HCT116 (cell line): ENCODE results near the gene ATP1B3.

Source experiments
- CEBPB ChIP-seq: IDR thresholded peaks from 2 replicates; pipeline ENCODE4 v1.6.1; 2012; ENCODE audit warnings: low read depth
- CTCF ChIP-seq, 3 experiments: fragments of 200-600 bp in 1 of 3; sonication (generic) in 1 of 3; IDR thresholded peaks in 2 of 3; conservative IDR thresholded peaks in 1 of 3; 2 replicates each; pipeline ENCODE4 v1.5.1; 2012 to 2017; ENCODE audit warnings: low read depth in 2 of 3, low read length in 2 of 3, antibody characterized with exemption in 1 of 3, borderline replicate concordance in 1 of 3, control low read depth in 1 of 3, mild to moderate bottlenecking in 1 of 3, mixed read lengths in 1 of 3, mixed run types in 1 of 3, moderate library complexity in 1 of 3; ENCODE audit not compliant: insufficient read depth in 1 of 3
- EZH2 ChIP-seq: fragments of 200-600 bp; sonication (generic); IDR thresholded peaks from 2 replicates; pipeline ENCODE4 v1.6.1; 2017; ENCODE audit warnings: antibody characterized with exemption, mixed run types
- EZH2phosphoT487 ChIP-seq: fragments of 200-600 bp; IDR thresholded peaks from 2 replicates; pipeline ENCODE4 v1.6.1; 2018; ENCODE audit warnings: antibody characterized with exemption, borderline replicate concordance
- FOSL1 ChIP-seq: IDR thresholded peaks from 2 replicates; pipeline ENCODE4 v1.6.1; 2012; ENCODE audit warnings: low read depth
- POLR2A ChIP-seq: IDR thresholded peaks from 2 replicates; pipeline ENCODE4 v1.7.0; 2011; ENCODE audit warnings: borderline replicate concordance; ENCODE audit not compliant: insufficient read depth, insufficient read length; ENCODE audit errors: extremely low read depth
- POLR2AphosphoS5 ChIP-seq: IDR thresholded peaks from 2 replicates; pipeline ENCODE4 v1.6.1; 2011; ENCODE audit warnings: mild to moderate bottlenecking, low read depth, low read length, moderate library complexity
- SIN3A ChIP-seq: IDR thresholded peaks from 2 replicates; pipeline ENCODE4 v1.6.1; 2012; ENCODE audit warnings: low read depth
- TCF7L2 ChIP-seq: IDR thresholded peaks from 2 replicates; pipeline ENCODE4 v1.7.0; 2011; ENCODE audit warnings: borderline replicate concordance, inconsistent platforms; ENCODE audit not compliant: insufficient read depth, insufficient read length; ENCODE audit errors: extremely low read depth
- YY1 ChIP-seq: IDR thresholded peaks from 2 replicates; pipeline ENCODE4 v1.6.1; 2011; ENCODE audit warnings: low read length, low read depth, moderate library complexity, mild to moderate bottlenecking; ENCODE audit not compliant: insufficient replicate concordance; ENCODE audit errors: extremely low read depth
- ZNF274 ChIP-seq: fragments of 200-500 bp; sonication (Bioruptor generic); IDR thresholded peaks from 2 replicates; pipeline ENCODE4 v1.6.1; 2014; ENCODE audit warnings: mild to moderate bottlenecking, low read depth, low read length, inconsistent platforms
- TF ChIP-seq, protein P1 (sequence below): IDR thresholded peaks from 2 replicates; pipeline ENCODE4 v1.6.1; 2012; ENCODE audit warnings: low read depth
- TF ChIP-seq, protein P2 (sequence below): IDR thresholded peaks from 2 replicates; pipeline ENCODE4 v1.6.1; 2012

DNA sequence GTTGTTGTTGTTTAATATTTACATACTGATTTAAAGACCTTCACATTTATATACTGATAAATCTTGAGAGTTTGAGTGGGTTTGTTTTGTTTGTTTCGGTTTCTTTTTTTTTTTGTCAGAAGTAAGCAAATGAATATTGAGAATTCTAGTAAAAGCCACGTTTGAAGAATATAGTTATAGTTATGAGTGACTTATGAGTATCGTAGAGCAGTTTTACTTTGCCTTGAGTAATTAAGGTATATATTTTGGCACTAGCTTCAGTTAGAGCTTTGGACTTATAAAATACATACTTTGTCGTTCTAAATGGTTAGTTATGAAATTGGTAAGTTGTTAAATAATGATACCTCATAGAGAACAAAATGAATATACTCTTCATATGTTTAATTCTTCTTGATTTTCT is 27.8 kb downstream of the ATP1B3 start:
- TF ChIP-seq, protein P1, sequence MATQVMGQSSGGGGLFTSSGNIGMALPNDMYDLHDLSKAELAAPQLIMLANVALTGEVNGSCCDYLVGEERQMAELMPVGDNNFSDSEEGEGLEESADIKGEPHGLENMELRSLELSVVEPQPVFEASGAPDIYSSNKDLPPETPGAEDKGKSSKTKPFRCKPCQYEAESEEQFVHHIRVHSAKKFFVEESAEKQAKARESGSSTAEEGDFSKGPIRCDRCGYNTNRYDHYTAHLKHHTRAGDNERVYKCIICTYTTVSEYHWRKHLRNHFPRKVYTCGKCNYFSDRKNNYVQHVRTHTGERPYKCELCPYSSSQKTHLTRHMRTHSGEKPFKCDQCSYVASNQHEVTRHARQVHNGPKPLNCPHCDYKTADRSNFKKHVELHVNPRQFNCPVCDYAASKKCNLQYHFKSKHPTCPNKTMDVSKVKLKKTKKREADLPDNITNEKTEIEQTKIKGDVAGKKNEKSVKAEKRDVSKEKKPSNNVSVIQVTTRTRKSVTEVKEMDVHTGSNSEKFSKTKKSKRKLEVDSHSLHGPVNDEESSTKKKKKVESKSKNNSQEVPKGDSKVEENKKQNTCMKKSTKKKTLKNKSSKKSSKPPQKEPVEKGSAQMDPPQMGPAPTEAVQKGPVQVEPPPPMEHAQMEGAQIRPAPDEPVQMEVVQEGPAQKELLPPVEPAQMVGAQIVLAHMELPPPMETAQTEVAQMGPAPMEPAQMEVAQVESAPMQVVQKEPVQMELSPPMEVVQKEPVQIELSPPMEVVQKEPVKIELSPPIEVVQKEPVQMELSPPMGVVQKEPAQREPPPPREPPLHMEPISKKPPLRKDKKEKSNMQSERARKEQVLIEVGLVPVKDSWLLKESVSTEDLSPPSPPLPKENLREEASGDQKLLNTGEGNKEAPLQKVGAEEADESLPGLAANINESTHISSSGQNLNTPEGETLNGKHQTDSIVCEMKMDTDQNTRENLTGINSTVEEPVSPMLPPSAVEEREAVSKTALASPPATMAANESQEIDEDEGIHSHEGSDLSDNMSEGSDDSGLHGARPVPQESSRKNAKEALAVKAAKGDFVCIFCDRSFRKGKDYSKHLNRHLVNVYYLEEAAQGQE: no peak
- TF ChIP-seq FOSL1: no peak
- TF ChIP-seq EZH2: no peak
- no peak for TF ChIP-seq CTCF (IDR thresholded peaks at IDR 0.05 in 2 of 3, conservative IDR thresholded peaks at IDR 0.05 in 1 of 3; ENCODE audit: borderline replicate concordance in 1 of 3, insufficient read depth in 1 of 3, low read depth in 2 of 3, low read length in 2 of 3)
- no peak for TF ChIP-seq ZNF274
- TF ChIP-seq POLR2AphosphoS5: no peak
- TF ChIP-seq, protein P2, sequence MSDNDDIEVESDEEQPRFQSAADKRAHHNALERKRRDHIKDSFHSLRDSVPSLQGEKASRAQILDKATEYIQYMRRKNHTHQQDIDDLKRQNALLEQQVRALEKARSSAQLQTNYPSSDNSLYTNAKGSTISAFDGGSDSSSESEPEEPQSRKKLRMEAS: no peak
- TF ChIP-seq CEBPB: no peak
- no peak for TF ChIP-seq SIN3A
- TF ChIP-seq POLR2A: no peak
- TF ChIP-seq TCF7L2: no peak
- no peak for TF ChIP-seq EZH2phosphoT487
- TF ChIP-seq YY1: no peak
